Right ventricle myocardium superior (tissue), 1 donor: ENCODE results near the gene RANBP3L. TPM values are rescaled to one million over a fixed set of nuclear protein-coding genes. Genes with fewer than 3 reads are reported as not detected.
"Not testable (repeated sequence)": the region's sequence is repeated elsewhere in the genome, so short reads cannot be mapped to it uniquely, and the experiment has no call there.

Experiments
- ATAC-seq: fragments of 200-7000 bp; cut with Tn5 transposase; one replicate; pipeline ENCODE4 v1.9.1; 2020; ENCODE audit warnings: mild to moderate bottlenecking; ENCODE audit not compliant: poor library complexity
- DNase-seq: peaks from one replicate; pipeline ENCODE4 v3.0.0-alpha.2; 2020
- intact Hi-C: fragments of 100-400 bp; cut with DNase I; formaldehyde crosslinking; loops from one replicate; pipeline ENCODE4 v1.11.2; 2022
- long read RNA-seq: library from polyadenylated mRNA; unstranded; transcript quantifications from one replicate; pipeline ENCODE4 v2.0.0, GENCODE V29; 2021
- total RNA-seq: library from RNA; stranded (reverse); fragmentation: NEBNext Ultra II Directional; extraction: Animal tissue kit (Norgen Biotek cat#: 25700); gene quantifications from one replicate; pipeline ENCODE4 v1.2.1, GENCODE V29; 2021
- donor health status: DM: no; HTN: yes; CAD: no; lungs with severe emphysema.

RANBP3L gene, protein sequence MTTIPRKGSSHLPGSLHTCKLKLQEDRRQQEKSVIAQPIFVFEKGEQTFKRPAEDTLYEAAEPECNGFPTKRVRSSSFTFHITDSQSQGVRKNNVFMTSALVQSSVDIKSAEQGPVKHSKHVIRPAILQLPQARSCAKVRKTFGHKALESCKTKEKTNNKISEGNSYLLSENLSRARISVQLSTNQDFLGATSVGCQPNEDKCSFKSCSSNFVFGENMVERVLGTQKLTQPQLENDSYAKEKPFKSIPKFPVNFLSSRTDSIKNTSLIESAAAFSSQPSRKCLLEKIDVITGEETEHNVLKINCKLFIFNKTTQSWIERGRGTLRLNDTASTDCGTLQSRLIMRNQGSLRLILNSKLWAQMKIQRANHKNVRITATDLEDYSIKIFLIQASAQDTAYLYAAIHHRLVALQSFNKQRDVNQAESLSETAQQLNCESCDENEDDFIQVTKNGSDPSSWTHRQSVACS
- total RNA-seq = 0.38 TPM
- long read RNA-seq = 0 reads

DNA sequence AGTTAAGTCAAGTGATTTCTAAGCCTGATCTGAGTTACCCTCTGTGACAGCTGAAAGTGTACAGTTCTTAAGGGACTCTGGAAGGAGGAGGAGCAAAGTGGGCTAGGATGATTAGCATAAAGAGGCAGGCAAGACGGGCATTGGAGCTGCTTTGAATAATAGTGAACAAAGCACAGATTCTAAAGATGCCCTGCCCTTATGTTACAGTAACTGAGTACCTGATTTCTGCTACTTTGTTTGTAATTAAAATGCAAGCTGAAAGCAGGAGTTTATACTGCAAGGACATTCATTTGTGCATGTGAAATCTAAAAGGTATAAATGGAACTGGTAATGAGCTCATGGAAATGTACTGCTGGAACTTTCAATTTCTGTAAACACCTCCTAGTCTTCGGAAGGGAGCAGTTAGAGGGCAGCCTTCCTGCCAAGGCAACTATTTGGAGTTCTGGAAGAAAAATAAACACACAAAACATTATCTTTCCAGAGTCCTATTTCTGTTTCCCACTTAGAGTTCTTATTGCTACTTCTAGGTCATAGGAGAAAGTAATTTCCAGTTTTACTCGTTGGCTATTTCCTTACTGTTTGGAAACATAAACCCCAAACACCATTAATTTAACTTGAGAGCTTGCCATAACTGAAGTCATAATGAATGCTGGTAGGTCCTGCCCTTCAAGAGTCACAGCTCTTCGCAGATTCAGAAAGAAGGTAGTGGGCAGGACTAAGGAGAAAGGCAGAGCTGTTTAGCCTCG lies at the start of gene RANBP3L:
Gene RANBP3L, minus strand, starts transcription at position 45 of the 746 bp plus-strand sequence. CDS start 486 bp downstream, outside the sequence.
- intact Hi-C loops = no loop called here
- DNase-seq (no peak), ATAC-seq (peak; percentile 89)

DNA sequence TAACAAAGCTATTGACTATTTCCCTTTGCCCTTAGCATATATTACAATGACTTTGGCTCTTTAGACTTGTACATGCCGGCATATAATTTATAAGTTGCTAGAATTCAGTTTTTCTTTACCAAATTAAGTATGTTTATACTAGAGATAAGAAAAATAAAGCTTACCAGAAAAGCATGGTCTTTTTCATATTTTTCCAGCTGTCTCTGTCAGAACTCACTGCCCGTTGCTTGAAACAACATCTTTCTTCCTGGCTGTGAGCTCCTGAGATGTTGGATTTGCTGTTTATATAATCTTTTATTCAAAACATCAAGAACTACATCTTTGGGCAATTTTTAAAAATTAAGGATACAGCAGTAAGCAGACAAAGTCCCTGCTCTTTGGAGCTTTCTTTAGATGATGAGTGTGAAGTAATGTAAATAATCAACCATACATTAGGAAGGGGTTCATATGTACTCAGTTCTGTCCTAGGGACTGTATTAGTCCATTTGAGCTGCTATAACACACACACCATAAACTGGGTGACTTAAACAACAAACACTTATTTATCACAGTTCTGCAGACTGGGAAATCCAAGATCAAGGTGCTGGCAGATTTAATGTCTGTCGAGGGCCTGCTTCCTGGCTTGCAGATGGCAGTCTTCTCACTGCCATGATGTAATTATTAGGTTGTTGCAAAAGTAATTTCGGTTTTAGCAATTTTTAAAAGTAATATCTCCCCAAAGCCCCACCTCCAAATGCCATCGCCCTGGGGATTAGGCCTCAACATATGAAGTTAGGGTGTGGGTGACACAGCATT lies 45.4 kb upstream of the RANBP3L start:
- DNase-seq (no peak), ATAC-seq (no peak)
- intact Hi-C loops = no loop called here

DNA sequence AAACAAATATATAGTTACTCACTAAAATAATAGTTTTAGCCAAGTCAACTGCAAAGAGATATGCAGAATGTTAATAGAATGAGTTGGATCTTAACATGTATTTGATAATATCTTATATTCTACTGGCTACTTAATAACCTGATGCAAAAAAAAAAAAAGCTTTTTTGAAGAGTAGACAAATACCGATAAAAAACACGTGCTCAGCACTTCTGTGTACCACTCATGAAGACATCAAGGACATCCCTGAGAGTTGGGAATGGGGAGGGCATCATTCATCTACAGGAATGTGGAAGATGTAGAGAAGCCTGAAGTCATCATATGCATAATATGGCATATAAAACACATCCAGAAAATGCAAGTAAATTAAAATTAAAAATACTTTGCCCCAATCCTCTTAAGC lies 43.2 kb upstream of the RANBP3L start:
- intact Hi-C loops = no loop called here
- no peak for ATAC-seq
- DNase-seq = no peak

DNA sequence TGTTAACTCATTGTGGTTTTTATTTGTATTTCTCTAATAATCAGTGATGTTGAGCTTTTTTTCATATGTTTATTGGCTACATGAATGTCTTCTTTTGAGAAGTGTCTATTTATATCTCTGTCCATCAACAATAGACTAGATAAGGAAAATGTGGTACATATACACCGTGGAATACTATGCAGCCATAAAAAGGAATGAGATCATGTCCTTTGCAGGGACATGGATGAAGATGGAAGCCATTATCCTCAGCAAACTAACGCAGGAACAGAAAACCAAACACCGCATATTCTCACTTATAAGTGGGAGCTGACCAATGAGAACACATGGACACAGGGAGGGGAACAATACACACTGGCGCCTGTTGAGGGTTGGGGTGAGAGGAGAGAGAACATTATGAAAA lies 40.0 kb upstream of the RANBP3L start:
- DNase-seq, ATAC-seq, intact Hi-C loops: not testable (repeated sequence)

DNA sequence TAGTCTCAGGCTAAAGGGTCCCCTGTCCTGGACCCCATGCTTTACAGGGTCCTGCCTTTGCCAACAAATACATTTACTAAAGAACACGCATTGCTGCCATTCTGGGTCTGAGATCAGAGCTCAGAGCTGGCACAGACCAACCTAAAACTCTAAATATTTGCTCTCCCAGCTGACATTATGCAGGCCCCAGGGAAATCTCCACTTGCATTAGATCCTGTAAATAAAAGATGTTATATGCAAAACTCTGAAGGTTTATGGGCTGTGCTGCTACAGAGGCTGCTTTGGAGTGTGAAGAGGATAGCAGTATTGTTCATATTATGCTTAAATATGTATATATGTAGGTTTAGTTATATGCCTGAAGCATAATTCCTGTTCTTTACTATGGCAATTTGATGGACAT lies 35.9 kb upstream of the RANBP3L start:
- ATAC-seq (no peak), DNase-seq (no peak)
- intact Hi-C loops = no loop called here

DNA sequence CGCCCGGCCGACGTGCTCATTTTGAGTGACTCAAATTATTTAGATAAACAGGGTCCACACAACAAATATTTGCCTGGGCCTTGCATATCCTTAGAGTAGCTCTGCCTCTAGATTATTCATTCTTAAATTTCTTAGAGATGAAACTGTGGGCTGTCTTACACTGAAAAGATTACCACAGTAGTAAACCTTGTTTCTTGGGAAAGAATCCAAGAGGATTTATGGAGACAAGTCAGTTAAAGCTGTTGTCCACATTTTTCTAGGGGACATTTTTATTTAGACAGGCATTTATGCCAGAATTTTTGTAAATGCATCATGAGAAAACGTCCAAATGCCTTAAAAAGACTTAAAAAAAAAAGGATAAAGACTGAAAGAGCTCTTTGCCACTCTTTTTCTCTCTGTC lies 32.6 kb upstream of the RANBP3L start:
- DNase-seq (no peak), ATAC-seq (no peak)
- intact Hi-C loops = no loop called here

DNA sequence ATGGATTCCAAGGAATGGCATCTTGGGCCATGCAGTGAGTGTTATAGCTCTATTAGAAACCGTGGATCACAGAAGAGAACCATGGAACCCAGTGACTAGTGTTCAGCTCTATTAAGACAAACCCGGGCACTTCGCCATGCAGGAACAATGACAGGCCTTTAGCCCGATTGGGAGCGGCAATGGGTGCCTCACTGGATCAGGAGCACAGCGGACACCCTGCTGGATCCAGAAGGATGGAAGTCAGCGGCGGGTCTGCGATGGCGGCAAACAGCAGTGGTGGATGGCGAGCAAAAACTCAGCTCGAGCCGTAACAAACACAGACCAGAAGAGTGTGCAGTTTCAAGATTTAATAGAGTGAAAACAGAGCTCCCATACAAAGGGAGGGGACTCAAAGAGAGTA lies 31.0 kb upstream of the RANBP3L start:
- ATAC-seq, DNase-seq, intact Hi-C loops: not testable (repeated sequence)

DNA sequence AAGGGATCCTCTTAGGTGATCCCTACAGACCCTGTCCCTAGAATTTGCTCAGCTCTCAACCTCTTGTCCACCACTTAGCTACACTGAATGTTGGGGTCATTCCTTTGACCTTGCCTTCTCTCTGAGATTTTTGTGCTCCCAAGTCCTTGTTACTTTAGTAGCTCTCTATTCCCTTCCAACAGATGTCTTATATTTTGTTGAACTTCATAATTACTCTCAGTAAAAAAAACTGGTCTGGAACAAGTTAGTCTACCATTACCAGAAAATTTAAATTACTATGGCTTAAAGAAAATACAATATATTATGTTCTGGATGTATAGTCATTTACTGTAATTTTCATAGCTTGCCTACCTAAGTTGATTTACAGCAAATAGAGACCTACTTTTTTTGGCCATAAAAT lies 23.5 kb upstream of the RANBP3L start:
- ATAC-seq (no peak), DNase-seq (no peak)
- intact Hi-C loops = no loop called here

DNA sequence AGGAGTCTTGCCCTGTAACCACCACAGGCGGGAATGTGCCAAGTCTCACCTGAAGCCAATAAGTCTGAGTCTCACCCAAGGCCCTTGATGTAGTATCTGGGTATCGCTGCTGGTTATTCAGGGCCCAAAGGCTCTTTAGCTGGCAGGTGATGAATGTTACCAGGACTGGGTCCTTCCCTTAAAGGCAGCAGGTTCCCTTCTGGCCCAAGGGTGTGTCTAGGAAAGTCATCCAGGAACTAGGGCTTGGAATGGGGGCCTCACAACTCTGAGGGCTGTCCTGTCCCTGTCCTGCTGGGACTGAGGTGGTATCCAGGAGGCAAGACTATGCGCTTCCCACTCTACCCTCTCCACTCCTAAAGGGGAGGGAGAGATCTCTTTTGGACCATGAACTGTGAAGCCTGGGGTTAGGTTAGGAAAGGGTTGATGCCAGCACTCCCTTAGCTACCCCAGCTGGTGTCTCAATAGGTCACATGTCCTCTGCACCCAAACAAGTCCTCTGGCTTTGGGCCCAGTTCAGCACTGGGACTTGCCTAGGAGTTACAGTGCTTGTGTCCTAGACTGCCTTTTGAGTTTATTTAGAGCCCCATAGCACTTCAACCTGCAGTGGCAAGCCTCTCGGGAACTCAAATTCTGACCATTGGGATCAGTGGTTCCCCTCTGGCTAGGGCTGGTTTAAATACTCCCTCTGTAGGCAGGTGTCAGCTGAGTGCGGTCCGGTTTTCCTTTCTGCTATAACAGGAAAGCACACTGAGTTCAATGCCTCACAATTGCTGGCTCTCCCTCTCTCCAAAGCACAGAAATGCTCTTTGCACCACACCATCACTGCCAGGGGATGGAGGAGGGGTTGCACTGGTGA lies 22.5 kb upstream of the RANBP3L start:
- ATAC-seq = peak; percentile 88
- peak; percentile 61 for DNase-seq
- intact Hi-C loops = no loop called here

DNA sequence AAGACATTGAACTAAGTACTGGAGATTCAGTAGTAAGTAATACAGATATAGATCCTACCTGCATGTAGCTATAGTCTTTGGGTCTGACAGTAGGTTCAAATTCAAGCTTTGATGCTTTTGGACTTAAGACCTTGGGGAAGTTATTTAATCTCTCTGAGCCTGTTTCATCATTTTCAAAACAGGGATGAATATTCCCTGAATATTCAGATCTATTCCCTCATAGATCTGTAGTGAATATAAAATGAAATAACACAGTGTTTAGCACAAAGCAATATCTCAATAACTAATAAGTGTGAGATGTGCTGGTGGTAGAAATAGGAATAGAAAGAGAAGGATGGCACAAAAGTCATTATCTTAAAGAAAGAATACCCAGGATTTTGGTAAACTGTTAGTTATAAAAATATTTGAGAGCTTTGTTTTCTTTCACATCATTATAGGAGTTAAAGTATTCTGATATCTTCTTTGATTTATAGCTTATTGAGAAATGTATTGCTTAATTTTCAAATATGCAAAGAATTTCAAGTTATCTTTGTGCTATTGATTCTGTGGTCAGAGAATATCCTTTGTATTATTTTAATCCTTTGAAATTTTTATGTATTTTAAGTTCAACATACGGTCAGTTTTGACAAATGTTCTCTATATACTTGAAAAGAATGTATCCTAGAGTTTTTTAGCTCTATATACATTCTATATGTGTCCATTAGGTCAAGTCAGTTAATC lies 11.4 kb upstream of the RANBP3L start:
- ATAC-seq = no peak

DNA sequence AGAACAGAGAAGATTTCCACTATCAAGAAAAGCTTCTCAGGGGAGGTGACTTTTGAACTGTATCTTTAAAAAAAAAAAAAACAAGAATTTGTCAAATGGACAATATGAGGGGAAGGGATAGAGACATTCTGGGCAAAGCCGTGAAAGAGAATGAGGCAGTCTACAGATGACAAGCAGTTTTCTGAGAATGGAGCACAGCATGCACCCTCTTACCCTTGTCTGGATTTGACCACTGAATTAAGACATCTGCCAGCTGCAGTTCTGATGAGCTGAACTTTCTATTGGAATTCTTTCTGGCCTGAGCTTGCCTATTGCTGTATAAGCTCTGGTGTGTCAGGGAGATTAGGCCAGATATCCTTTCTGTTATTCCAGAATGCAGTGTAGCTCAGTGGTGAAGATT lies 10.3 kb upstream of the RANBP3L start:
- ATAC-seq = no peak
- DNase-seq = no peak
- intact Hi-C loops = no loop called here

More for the DNA sequence above, 11.4 kb upstream of the RANBP3L start:
- intact Hi-C loops = no loop called here
- DNase-seq = no peak

DNA sequence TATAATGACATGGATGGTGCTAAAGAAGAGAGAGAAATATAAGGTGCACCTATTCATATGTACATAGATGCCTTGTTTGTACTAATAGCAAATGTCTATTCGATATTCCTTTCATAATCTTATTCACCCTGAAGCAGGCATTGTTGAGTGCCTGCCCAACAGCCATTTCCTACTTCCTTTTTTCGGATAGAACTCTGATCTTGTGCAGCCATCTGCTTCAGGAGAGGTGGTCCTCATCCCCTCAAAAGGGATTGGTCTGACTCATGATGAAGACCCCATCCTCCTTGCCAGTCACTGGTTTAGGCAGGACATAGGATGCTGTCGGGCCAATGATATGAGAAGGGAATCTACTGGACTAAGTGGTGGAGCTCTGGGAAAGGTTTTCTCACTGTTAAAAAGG lies 8.4 kb upstream of the RANBP3L start:
- no peak for ATAC-seq
- intact Hi-C loops = no loop called here
- no peak for DNase-seq

DNA sequence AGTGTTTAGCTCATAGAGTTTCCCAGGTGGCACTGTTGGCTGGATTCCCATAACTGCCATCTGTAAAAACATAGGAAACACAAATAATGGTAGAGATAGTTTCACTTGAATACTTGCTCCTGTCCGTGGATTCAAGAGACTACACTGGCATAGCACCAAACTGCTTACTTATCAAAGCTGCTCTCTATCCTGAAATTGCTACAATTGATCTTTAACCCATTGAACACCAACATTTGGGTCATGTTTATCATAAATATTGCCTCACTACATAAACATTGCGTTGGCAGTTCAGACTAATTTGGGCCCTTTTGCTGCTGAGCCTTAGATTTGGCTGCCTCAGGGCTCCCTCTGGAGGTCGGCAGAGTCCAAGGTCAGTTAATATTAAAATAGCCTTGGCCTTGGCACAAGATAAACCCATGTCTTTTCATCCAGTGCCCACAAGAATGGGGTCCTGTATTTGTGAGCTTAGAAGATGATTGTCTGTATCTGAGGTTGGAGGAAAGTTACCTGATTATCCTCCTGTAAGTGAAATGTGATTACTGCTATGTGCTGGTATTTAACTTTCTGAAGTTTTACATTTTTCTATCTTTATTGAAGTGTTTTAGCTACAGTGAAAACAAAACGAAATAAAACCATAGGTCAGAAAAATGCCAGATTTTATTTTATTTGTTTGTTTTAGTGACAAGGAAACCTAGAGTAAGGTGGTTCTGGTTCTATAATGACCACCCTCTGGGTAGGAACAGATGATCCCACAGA lies 4.0 kb upstream of the RANBP3L start:
- DNase-seq = peak; percentile 64
- intact Hi-C loops = loop anchor here (5.0 kb wide), 1 partner anchor 38 kb away; no protein-coding TSS in a partner anchor
- ATAC-seq = peak; percentile 83

DNA sequence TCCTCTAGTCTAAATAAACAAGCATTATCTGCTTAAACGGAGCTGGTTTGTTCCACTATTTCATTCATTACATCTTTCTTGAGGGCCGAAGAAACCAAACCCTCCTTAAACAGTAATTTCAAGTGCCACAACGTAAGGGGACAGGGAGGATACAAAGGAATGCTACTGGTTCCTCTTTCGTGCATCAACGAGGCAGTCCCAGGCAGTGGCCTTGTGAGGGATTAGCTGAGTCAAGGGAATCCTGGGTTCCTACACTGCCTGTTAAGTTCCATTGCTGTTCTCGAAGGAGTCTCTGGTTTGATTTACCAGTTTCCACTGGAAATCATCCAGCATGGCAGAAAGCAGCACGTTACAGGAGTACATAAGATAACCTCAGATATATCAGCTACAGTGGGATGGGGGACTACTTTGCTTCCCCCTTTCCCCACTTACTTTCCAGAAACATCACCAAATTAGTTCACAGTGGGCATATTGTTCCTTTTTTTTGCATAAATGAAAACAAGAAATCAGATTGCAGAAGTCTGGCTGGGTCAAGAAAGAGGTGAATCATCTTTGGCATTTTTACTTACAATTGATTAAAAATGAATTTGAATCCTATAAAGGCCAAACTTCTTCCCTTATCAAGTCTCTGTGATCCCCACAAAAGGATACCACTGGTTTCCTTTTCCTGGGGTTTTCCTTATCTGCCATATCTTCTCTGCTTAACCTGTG lies 2.5 kb upstream of the RANBP3L start:
- DNase-seq (no peak), ATAC-seq (no peak)
- intact Hi-C loops = no loop called here

DNA sequence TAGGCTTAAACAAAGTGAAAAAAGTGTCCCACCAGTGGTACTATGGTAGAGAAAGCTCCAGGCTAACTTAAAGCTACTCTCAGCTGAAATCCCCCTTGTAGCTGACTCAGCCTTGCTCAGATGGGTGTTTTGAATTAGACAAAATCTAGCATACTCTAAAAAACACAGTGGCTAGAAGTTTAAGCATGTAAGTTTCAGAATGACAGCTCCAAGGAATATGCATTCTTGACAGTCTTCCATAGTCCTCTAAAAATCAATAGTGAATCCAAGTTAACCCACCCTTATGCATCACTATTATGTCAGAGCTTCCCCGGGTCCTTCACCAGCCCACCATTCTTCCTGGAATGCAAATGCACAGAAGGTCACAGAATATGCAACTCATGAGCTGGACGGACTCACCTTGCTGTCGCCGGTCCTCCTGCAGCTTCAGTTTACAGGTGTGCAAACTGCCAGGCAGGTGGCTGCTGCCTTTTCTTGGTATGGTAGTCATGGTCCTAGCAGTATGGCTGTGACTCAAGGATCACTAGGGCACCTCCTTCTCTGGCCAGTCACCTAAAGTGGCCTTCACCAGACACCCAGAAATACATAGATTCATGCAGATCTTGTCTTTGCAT lies 668 bp downstream of the RANBP3L start:
- no peak for DNase-seq
- intact Hi-C loops = no loop called here

More for the DNA sequence above, 668 bp downstream of the RANBP3L start:
- ATAC-seq = no peak
